ENCODE data around the gene MAP7. TPM values are rescaled to one million over a fixed set of nuclear protein-coding genes. Genes with fewer than 3 reads are reported as not detected.
"Not testable (repeated sequence)": the region's sequence is repeated elsewhere in the genome, so short reads cannot be mapped to it uniquely, and the experiment has no call there.

Gene MAP7
- 0.75 and 0.77 TPM in 2 replicates for total RNA-seq

GRCh38 chr6:136550330-136551071, at the start of gene MAP7:
Gene MAP7 (minus strand): TSS chr6:136550422. CDS start chr6:136550408, 14 bp downstream.
- intact Hi-C loops (cut with micrococcal nuclease) = no loop called here

DNA sequence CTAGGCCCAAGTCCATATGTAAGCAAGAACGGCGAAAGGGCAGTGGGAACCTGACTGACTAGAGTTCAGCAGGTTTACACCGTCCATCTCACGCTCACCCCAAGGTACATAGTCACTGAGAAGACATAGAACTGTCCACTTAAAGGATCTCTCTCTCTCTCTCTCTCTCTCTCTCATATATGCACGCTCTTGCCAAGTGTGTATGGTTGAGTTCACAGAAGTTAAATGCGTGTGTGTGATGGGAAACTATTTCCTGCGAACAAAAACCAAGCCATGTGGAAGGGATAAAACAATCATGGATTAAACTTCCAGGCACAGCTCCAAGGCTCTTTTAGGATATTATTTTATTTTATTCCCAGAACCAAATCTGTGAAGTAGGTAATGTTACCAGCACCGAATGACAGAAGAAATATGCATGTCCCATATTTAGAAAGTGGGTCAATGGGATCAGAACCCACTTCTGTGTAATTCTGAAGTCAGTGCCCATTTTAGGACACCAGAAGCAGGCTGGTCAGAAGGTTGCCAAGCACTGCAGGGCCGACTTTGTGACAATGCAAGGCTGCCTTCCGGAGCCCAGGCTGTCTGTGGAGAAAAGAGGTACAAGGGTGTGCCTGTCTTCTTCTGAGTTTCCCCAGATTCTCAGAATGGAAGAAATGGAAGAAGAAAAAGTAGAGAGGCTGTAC, 49.2 kb upstream of the MAP7 start:
- intact Hi-C loops (cut with micrococcal nuclease) = no loop called here

- intact Hi-C loops (cut with micrococcal nuclease) = no loop called here
Measured at GRCh38 chr6:136598048-136598447, 47.8 kb upstream of the MAP7 start.

DNA sequence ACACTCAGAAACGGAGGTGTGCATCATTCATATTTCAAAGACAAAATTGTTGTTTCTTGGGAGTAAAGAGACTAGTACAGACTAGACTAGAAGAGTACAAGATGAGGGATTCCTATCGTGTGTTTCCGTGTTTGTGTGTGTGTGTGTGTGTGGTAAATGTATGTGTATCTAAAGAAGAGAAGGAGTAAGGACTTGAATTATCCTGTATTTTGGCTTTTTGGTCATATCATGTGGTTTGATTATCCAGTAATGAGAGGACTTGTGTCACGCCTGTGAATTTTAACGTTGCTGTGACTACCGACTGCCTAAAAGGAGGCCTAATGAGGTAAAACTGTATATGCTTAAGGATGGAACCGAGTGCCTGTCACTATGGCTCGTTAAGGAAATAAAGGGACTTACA, 44.4 kb upstream of the MAP7 start:
- intact Hi-C loops (cut with micrococcal nuclease) = no loop called here

DNA sequence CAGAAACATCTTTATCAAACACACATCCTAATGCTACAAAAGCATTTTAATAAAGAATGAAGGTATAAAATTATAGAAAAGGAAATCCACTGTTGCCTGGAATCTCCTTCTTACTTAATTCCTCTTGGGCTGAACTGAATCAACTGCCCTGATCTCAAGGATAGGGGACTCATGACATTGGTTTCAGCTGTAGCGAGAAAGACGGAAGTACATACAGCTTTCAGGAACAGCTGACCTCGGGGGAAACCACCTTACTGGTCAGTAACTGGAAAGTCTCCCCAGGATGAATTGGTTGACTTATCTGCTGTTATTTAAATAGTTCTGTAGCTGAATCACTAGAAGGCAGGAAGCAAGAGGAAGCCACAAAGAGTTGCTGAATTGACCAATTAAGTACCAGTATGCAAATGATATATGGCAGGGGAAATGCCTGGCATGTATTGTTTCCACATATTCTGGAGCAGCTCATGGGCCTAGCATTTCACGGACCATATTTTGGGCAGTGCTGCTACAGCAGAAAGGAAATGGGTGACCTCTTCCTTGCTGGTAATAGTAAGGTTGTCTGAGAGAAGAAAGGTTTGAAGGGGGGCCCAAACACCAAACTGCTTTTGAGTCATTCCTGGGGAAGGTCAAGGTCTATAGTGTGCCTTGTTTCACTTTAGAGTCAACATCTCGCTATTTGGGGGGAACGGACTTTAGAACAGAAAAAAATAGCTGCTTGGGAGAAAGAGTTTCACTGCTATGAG, 43.7 kb upstream of the MAP7 start:
- intact Hi-C loops (cut with micrococcal nuclease) = no loop called here

DNA sequence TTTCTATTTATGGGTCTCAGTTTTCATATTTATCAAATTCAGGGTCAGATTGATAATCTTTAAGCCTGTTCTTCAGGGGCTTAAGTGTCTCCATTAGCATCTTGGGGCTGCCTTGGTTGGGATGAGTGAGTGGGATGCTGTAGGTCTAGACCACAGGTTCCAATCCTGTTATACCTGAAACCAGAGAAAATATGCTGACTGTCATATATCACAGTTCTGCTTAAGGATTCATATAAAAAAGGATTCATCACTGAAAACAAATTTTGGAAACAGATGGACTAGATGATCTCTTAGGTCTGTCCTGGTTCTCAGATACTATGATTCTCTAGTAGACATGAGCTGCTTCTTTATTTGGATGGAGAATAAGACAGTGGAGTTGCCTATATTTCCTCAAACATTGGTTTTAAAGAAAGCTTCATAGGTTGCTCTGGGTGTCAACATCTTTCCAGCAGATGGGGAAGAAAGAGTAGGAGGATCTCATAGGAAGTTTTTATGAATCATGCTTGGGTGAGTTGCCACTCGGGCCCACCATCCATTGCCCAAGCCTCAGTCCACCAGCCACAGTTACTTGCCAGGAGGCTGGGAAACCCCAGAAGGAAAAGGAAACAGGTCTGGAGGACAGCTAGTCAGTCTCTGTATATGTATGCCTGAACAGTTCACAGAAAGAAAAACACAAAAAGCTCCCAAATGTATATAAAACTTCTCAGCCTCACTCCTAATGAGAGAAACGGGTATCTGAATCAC, 42.9 kb upstream of the MAP7 start:
- intact Hi-C loops (cut with micrococcal nuclease) = no loop called here

DNA sequence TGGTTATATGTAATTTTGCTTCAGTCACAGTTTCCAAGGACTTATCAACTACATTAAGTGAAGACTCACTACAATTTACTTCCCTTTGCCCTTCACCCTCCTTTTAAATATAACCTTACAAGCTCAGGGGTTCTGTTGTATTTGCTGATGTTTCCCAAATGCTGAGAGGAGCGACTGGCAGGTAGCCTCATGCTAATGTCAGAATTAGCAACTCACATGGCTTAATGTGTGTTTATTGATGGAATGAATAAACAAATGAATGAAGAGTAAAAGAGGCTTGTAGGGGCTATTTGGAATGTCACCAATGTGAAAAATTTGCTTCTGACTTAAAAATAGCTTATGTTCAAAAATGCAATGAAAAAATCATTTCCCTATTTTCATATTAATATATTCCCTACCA, 41.4 kb upstream of the MAP7 start:
- intact Hi-C loops (cut with micrococcal nuclease) = no loop called here

DNA sequence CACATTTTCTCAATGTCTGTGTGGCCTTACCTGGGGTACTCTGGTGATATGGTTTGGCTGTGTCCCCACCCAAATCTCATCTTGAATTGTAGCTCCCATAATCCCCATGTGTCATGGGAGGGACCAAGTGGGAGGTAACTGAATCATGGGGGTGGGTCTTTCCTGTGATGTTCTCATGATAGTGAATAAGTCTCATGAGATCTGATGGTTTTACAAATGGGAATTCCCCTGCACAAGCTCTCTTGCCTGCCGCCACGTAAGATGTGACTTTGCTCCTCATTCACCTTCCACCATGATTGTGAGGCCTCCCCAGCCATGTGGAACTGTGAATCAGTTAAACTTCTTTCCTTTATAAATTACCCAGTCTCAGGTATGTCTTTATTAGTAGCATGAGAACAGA, 40.6 kb upstream of the MAP7 start:
- intact Hi-C loops (cut with micrococcal nuclease) = not testable (repeated sequence)

GRCh38 chr6:136587527-136587926, 37.3 kb upstream of the MAP7 start:
- intact Hi-C loops (cut with micrococcal nuclease) = no loop called here

DNA sequence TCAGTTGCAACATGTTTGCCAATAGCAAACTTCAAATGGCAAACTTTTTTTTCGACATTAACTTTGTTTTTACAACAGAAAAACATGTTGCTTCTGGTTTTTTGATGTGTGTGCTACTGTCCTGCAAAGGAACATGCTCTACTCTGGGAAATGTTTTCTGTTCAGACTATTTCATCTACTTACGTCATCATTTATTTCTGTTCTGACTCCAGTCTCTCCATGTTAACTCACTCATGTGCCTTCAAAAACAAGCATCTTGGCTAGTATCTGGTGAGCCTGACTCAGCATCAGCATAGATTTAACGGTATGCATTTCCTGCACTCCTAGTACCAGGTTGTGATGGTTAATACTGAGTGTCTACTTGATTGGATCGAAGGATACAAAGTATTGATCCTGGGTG, 36.1 kb upstream of the MAP7 start:
- intact Hi-C loops (cut with micrococcal nuclease) = no loop called here

- intact Hi-C loops (cut with micrococcal nuclease) = not testable (repeated sequence)
Measured at GRCh38 chr6:136585523-136585922, 35.3 kb upstream of the MAP7 start.

DNA sequence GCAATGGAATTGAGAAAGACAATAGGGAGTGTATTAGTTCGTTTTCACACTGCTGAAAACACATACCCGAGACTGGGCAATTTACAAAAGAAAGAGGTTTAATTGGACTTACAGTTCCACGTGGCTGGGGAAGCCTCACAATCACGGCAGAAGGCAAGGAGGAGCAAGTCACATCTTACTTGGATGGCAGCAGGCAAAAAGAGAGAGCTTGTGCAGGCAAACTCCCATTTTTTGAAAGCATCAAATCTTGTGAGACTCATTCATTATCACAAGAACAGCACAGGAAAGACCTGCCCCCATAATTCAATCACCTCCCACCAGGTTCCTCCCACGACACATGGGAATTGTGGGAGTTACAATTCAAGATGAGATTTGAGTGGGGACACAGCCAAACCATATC, 34.1 kb upstream of the MAP7 start:
- intact Hi-C loops (cut with micrococcal nuclease) = not testable (repeated sequence)

- intact Hi-C loops (cut with micrococcal nuclease) = loop anchor here (1.0 kb wide), 1 partner anchor 210 kb away; no protein-coding TSS in a partner anchor
Measured at GRCh38 chr6:136582711-136583471, 32.7 kb upstream of the MAP7 start.

DNA sequence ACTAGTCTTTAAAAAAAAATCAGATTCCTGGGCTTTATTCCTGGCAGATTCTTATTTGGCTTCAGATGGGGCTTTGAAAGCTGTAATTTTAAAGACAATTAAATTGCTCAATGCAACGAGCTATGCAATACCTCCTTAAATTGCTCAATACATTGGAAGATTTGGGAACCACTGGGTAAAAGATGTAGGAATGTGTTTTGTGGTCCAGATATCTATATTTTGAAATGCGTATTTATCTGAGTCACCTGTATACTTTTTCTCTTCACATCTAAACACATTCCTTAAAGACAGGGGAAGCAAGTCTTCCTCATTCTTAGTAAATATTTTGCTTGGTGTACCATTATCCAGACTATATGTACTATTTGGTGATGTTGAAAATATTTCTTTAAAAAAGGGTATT, 29.6 kb upstream of the MAP7 start:
- intact Hi-C loops (cut with micrococcal nuclease) = no loop called here

GRCh38 chr6:136576821-136577220, 26.6 kb upstream of the MAP7 start:
- intact Hi-C loops (cut with micrococcal nuclease) = no loop called here

DNA sequence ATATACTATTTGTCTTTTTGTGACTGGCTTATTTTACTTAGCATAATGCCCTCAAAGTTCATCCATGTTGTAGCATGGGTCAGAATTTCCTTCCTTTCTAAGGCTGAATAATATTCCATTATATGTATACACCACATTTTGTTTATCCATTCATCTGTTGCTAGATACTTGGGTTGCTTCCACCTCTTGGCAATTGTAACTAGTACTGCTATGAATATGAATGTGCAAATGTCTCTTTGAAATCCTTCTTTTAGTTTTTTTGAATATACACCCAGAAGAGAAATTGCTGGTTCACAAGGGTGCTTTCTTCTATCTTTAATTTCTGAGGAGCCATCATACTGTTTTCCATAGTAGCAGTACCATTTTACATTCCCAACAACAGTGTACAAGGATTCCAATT, 21.3 kb upstream of the MAP7 start:
- intact Hi-C loops (cut with micrococcal nuclease) = no loop called here

- intact Hi-C loops (cut with micrococcal nuclease) = no loop called here
Measured at GRCh38 chr6:136571065-136571464, 20.8 kb upstream of the MAP7 start.

DNA sequence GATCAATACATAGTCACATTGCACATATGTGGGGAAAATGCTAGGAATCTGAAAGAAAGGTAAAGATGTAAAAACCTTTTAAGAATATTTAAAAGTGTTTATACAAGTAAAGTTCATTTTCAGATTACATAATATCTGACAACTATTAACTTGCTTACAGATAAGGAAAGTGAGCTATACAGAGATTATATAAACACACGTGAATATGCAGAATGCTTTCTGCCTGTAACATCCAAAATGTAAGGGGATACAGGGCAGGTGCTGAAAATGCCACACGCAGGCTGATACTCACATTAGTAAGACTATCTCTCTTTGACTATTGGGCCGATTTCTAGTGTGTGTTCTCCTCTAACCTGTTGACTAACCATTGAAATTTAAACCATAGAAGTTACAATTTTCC, 17.9 kb upstream of the MAP7 start:
- intact Hi-C loops (cut with micrococcal nuclease) = no loop called here

DNA sequence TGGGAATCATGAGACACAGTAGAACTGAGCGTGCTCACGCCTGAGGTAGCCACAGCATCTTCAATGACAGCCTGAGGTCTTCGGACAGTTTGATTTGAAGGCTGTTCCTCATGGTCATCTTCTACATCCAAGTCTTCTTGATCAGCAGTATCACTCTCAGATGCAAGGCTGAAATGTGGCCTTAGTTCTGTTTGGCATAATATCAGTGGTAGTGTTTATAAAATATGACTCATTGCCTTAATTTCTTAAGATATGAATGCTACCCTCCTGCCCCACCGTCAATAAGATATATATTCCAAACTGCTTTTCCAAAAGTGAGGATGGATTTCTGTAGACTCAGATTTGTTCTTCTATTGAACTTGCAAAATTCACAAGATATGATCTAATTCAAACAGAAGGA, 17.5 kb upstream of the MAP7 start:
- intact Hi-C loops (cut with micrococcal nuclease) = no loop called here

DNA sequence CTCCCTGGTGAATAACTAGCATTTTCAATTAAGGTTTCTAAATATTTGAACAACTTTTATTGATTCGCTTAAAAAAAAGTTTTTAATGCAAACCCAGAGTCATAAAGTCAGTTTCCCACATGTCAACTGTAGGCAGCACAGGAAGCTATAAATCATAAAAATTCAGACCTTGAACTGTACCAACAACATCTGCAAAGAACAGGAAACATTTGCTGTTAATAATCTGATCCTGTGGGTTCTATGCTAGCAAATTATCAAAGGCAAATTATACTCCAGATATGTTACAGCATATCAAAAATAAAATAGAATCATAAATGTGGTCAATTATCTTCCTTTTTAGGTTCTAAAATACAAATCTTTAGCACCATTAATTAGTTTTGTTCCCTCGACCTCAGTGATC, 16.6 kb upstream of the MAP7 start:
- intact Hi-C loops (cut with micrococcal nuclease) = no loop called here

GRCh38 chr6:136566007-136566487, 15.8 kb upstream of the MAP7 start:
- intact Hi-C loops (cut with micrococcal nuclease) = no loop called here

All from T-helper 2 cell treated with Interferon-gamma antibody and Interleukin-4, amounts not matched to agents 100 ng/mL and 5 ng/mL, for 36 hours (primary cell).